ENCODE data around the gene CDH22. TPM values are rescaled to one million over a fixed set of nuclear protein-coding genes. Genes with fewer than 3 reads are reported as not detected.

The CDH22 gene
- total RNA-seq, 4 donors from 2014 or later, result 0.26 to 1.2 (median 0.35) TPM

GRCh38 chr20:46309945-46310344 is 1.6 kb upstream of the CDH22 start:
- Histone ChIP-seq H3K27me3 (peaks cover 76 to 88% (median 77%) of the 10 kb centered on the region in 3 donors), H3K4me3 (no peak overlapping the region), H3K9me3 (no peaks in the 10 kb centered on the region), H3K4me1 (peaks cover 6 to 9% of the 10 kb centered on the region in 2 donors), H3K36me3 (no peaks in the 10 kb centered on the region), H3K27ac (no peak overlapping the region)
- intact Hi-C loops (cut with DNase I; ENCODE audit: low total_unique reads) (loop anchor here (5.0 kb wide), 1 partner anchor 48 kb away; no protein-coding TSS in a partner anchor), in situ Hi-C loops (cut with MboI; ENCODE audit: low sequenced_read_pairs in 4 of 4) (no loop called here)
- DNase-seq (no peak), ATAC-seq (no peak)
- TF ChIP-seq, protein P1, sequence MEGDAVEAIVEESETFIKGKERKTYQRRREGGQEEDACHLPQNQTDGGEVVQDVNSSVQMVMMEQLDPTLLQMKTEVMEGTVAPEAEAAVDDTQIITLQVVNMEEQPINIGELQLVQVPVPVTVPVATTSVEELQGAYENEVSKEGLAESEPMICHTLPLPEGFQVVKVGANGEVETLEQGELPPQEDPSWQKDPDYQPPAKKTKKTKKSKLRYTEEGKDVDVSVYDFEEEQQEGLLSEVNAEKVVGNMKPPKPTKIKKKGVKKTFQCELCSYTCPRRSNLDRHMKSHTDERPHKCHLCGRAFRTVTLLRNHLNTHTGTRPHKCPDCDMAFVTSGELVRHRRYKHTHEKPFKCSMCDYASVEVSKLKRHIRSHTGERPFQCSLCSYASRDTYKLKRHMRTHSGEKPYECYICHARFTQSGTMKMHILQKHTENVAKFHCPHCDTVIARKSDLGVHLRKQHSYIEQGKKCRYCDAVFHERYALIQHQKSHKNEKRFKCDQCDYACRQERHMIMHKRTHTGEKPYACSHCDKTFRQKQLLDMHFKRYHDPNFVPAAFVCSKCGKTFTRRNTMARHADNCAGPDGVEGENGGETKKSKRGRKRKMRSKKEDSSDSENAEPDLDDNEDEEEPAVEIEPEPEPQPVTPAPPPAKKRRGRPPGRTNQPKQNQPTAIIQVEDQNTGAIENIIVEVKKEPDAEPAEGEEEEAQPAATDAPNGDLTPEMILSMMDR (IDR thresholded peaks at IDR 0.05 in 4 of 5, conservative IDR thresholded peaks at IDR 0.05 in 1 of 5), result no peak
- TF ChIP-seq POLR2A (IDR thresholded peaks at IDR 0.05), result no peak

GRCh38 chr20:46307999-46308257 is 370 bp downstream of the CDH22 start:
- peaks cover 6 to 9% of the 10 kb centered on the region in 2 donors for H3K4me1 ChIP-seq
- in situ Hi-C loops (cut with MboI; ENCODE audit: low sequenced_read_pairs in 4 of 4), result no loop called here

GRCh38 chr20:46307139-46307998 is 929 bp downstream of the CDH22 start:
- in situ Hi-C loops (cut with MboI; ENCODE audit: low sequenced_read_pairs in 4 of 4) (no loop called here), intact Hi-C loops (cut with DNase I; ENCODE audit: low total_unique reads) (loop anchor here (1.0 to 5.0 kb wide), 3 partner anchors 42 to 175 kb away; no protein-coding TSS in a partner anchor)
- TF ChIP-seq, protein P1 (IDR thresholded peaks at IDR 0.05 in 4 of 5, conservative IDR thresholded peaks at IDR 0.05 in 1 of 5), result peak; percentile 71 to 90 (median 77)
- no peak for TF ChIP-seq POLR2A (IDR thresholded peaks at IDR 0.05)
- H3K9me3 ChIP-seq, result no peaks in the 10 kb centered on the region
- peak overlapping the region; percentile 39 to 57 (median 45) for H3K4me3 ChIP-seq
- ATAC-seq (peak; percentile 61 to 66), DNase-seq (peak; percentile 17 to 29)
- H3K36me3 ChIP-seq, result no peaks in the 10 kb centered on the region
- no peak overlapping the region for H3K27ac ChIP-seq
- peaks cover 55 to 66% (median 56%) of the 10 kb centered on the region in 3 donors for H3K27me3 ChIP-seq
- peaks cover 3 to 6% of the 10 kb centered on the region in 2 donors for H3K4me1 ChIP-seq

More at GRCh38 chr20:46307999-46308257, 370 bp downstream of the CDH22 start:
- DNase-seq (no peak), ATAC-seq (no peak)
- Histone ChIP-seq H3K9me3 (no peaks in the 10 kb centered on the region), H3K36me3 (no peaks in the 10 kb centered on the region), H3K27ac (no peak overlapping the region), H3K27me3 (peaks cover 60 to 72% (median 62%) of the 10 kb centered on the region in 3 donors), H3K4me3 (peak overlapping the region; percentile 39 to 57 (median 45))
- intact Hi-C loops (cut with DNase I; ENCODE audit: low total_unique reads), result loop anchor here (1.0 to 5.0 kb wide), 3 partner anchors 41 to 175 kb away; no protein-coding TSS in a partner anchor
- TF ChIP-seq, protein P1 (IDR thresholded peaks at IDR 0.05 in 4 of 5, conservative IDR thresholded peaks at IDR 0.05 in 1 of 5), result no peak
- no peak for TF ChIP-seq POLR2A (IDR thresholded peaks at IDR 0.05)

GRCh38 chr20:46306743-46307138 is 1.6 kb downstream of the CDH22 start:
- Histone ChIP-seq H3K27me3 (peaks cover 50 to 60% (median 53%) of the 10 kb centered on the region in 3 donors), H3K4me1 (peaks cover 0 to 3% of the 10 kb centered on the region in 2 donors), H3K36me3 (no peaks in the 10 kb centered on the region), H3K9me3 (no peaks in the 10 kb centered on the region), H3K27ac (no peak overlapping the region), H3K4me3 (no peak overlapping the region)
- DNase-seq (no peak), ATAC-seq (no peak)
- intact Hi-C loops (cut with DNase I; ENCODE audit: low total_unique reads), result loop anchor here (1.0 to 5.0 kb wide), 3 partner anchors 43 to 174 kb away; no protein-coding TSS in a partner anchor
- in situ Hi-C loops (cut with MboI; ENCODE audit: low sequenced_read_pairs in 4 of 4), result no loop called here
- no peak for TF ChIP-seq POLR2A (IDR thresholded peaks at IDR 0.05)
- TF ChIP-seq, protein P1 (IDR thresholded peaks at IDR 0.05 in 4 of 5, conservative IDR thresholded peaks at IDR 0.05 in 1 of 5), result no peak
